Parathyroid adenoma (tissue), 2 donors: ENCODE measurements around the gene SOHLH1.

Experiments used
- H2AFZ ChIP-seq: fragments of 300-600 bp; sonication (generic); one replicate; pipeline ENCODE4 v1.7.0; 2017; ENCODE audit warnings: antibody characterized with exemption, mild to moderate bottlenecking
- H3K27ac ChIP-seq: fragments of 300-600 bp; sonication (generic); one replicate; pipeline ENCODE4 v1.7.0; 2017
- H3K27me3 ChIP-seq: fragments of 300-600 bp; sonication (generic); one replicate; pipeline ENCODE4 v1.7.0; 2017; ENCODE audit warnings: low read length; ENCODE audit not compliant: control insufficient read depth, insufficient read depth
- H3K36me3 ChIP-seq: fragments of 300-600 bp; sonication (generic); one replicate; pipeline ENCODE4 v1.7.0; 2017; ENCODE audit warnings: low read length; ENCODE audit not compliant: control insufficient read depth, insufficient read depth
- H3K4me1 ChIP-seq: fragments of 300-600 bp; sonication (generic); one replicate; pipeline ENCODE4 v1.7.0; 2017; ENCODE audit warnings: control low read depth
- H3K4me2 ChIP-seq: fragments of 300-600 bp; sonication (generic); one replicate; pipeline ENCODE4 v1.7.0; 2017; ENCODE audit warnings: low read length
- H3K4me3 ChIP-seq: fragments of 300-600 bp; sonication (generic); one replicate; pipeline ENCODE4 v1.7.0; 2017; ENCODE audit warnings: low read depth, low read length
- H3K79me2 ChIP-seq: fragments of 300-600 bp; sonication (generic); one replicate; pipeline ENCODE4 v1.7.0; 2017; ENCODE audit warnings: control low read depth
- H3K9ac ChIP-seq: fragments of 300-600 bp; sonication (generic); one replicate; pipeline ENCODE4 v1.7.0; 2017; ENCODE audit warnings: mild to moderate bottlenecking
- H3K9me3 ChIP-seq: fragments of 300-600 bp; sonication (generic); one replicate; pipeline ENCODE4 v1.7.0; 2017; ENCODE audit warnings: low read length; ENCODE audit not compliant: control insufficient read depth
- CTCF ChIP-seq: fragments of 300-600 bp; sonication (generic); IDR thresholded peaks from one replicate; pipeline ENCODE4 v1.7.0; 2017; ENCODE audit warnings: antibody characterized with exemption, mild to moderate bottlenecking
- donor health status: primary hyperparathyroidism.

Gene SOHLH1

GRCh38 chr9:135693265-135693664 lies 6.0 kb downstream of the SOHLH1 start:
- Histone ChIP-seq H3K36me3 (no peaks in the 10 kb centered on the region), H3K4me3 (no peak overlapping the region), H2AFZ (no peak overlapping the region), H3K9me3 (no peaks in the 10 kb centered on the region), H3K9ac (no peak overlapping the region), H3K79me2 (no peaks in the 10 kb centered on the region), H3K4me1 (no peaks in the 10 kb centered on the region), H3K4me2 (no peak overlapping the region), H3K27me3 (no peaks in the 10 kb centered on the region), H3K27ac (no peak overlapping the region)
- no peak for TF ChIP-seq CTCF

- no peak overlapping the region for H3K27ac ChIP-seq
- H3K79me2 ChIP-seq, result no peaks in the 10 kb centered on the region
- no peaks in the 10 kb centered on the region for H3K9me3 ChIP-seq
- H3K4me3 ChIP-seq, result no peak overlapping the region
- H3K4me2 ChIP-seq, result no peak overlapping the region
- no peak for TF ChIP-seq CTCF
- no peak overlapping the region for H2AFZ ChIP-seq
- H3K4me1 ChIP-seq, result no peaks in the 10 kb centered on the region
- H3K36me3 ChIP-seq, result no peaks in the 10 kb centered on the region
- no peaks in the 10 kb centered on the region for H3K27me3 ChIP-seq
- no peak overlapping the region for H3K9ac ChIP-seq
Observed at GRCh38 chr9:135692410-135692809, 6.9 kb downstream of the SOHLH1 start.

GRCh38 chr9:135690836-135691570 lies 8.3 kb downstream of the SOHLH1 start:
- Histone ChIP-seq H3K9ac (no peak overlapping the region), H3K36me3 (no peaks in the 10 kb centered on the region), H3K27me3 (no peaks in the 10 kb centered on the region), H2AFZ (no peak overlapping the region), H3K4me3 (no peak overlapping the region), H3K4me2 (no peak overlapping the region), H3K4me1 (no peaks in the 10 kb centered on the region), H3K79me2 (no peaks in the 10 kb centered on the region), H3K9me3 (no peaks in the 10 kb centered on the region), H3K27ac (no peak overlapping the region)
- no peak for TF ChIP-seq CTCF

GRCh38 chr9:135689011-135689410 lies 10.3 kb downstream of the SOHLH1 start:
- H3K9me3 ChIP-seq, result no peaks in the 10 kb centered on the region
- H3K79me2 ChIP-seq, result no peaks in the 10 kb centered on the region
- H3K4me1 ChIP-seq, result no peaks in the 10 kb centered on the region
- H2AFZ ChIP-seq, result no peak overlapping the region
- no peak overlapping the region for H3K9ac ChIP-seq
- no peaks in the 10 kb centered on the region for H3K27me3 ChIP-seq
- no peak for TF ChIP-seq CTCF
- no peaks in the 10 kb centered on the region for H3K36me3 ChIP-seq
- H3K4me3 ChIP-seq, result no peak overlapping the region
- H3K4me2 ChIP-seq, result no peak overlapping the region
- H3K27ac ChIP-seq, result no peak overlapping the region

GRCh38 chr9:135687216-135687615 lies 12.1 kb downstream of the SOHLH1 start:
- Histone ChIP-seq H3K27ac (no peak overlapping the region), H3K4me1 (no peaks in the 10 kb centered on the region), H3K36me3 (no peaks in the 10 kb centered on the region), H3K4me3 (no peak overlapping the region), H3K9ac (no peak overlapping the region), H3K79me2 (no peaks in the 10 kb centered on the region), H3K4me2 (no peak overlapping the region), H3K9me3 (no peaks in the 10 kb centered on the region), H3K27me3 (peaks cover 2% of the 10 kb centered on the region), H2AFZ (no peak overlapping the region)
- no peak for TF ChIP-seq CTCF
